Measurements from ENCODE around the gene SUPT20HL1.
A peak's percentile ranks its signal among the peaks of the same experiment; 100 is the strongest.
"Not testable (repeated sequence)": the region's sequence is repeated elsewhere in the genome, so short reads cannot be mapped to it uniquely, and the experiment has no call there.

The SUPT20HL1 gene
- 0 reads per million in 4 donors for total RNA-seq

GRCh38 chrX:24360272-24360671, at the start of gene SUPT20HL1:
Gene SUPT20HL1 (plus strand): TSS chrX:24360639. CDS start chrX:24362761, 2,122 bp downstream.
- no peak for DNase-seq

- DNase-seq, result not testable (repeated sequence)
Measured at GRCh38 chrX:24310916-24311315, 49.5 kb upstream of the SUPT20HL1 start.

- not testable (repeated sequence) for DNase-seq
Measured at GRCh38 chrX:24311507-24312248, 48.8 kb upstream of the SUPT20HL1 start.

DNA sequence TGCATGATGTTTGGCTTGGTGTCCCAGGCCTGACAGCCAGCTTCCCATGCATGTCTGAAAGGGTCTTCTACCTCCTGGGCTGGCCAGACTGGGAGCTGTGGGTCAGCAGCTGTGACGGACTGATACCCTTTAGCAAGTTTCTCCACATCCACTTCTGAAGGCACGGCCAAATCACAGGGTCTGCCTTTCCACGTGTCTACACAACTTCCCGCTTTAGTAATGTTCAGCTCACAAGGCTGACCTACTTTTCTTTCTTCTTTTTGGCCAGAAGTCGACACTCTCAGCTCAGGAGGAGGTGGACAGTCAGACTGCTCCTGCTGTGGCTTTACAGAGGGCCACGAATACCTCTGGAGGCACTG, 48.2 kb upstream of the SUPT20HL1 start:
- not testable (repeated sequence) for DNase-seq

GRCh38 chrX:24314019-24314635, 46.3 kb upstream of the SUPT20HL1 start, which contains the start of gene SUPT20HL2:
Gene SUPT20HL2 (minus strand): TSS chrX:24314069. CDS start chrX:24313315, 754 bp downstream.
- no peak for DNase-seq

- DNase-seq, result no peak
Measured at GRCh38 chrX:24316111-24316510, 44.3 kb upstream of the SUPT20HL1 start.

DNA sequence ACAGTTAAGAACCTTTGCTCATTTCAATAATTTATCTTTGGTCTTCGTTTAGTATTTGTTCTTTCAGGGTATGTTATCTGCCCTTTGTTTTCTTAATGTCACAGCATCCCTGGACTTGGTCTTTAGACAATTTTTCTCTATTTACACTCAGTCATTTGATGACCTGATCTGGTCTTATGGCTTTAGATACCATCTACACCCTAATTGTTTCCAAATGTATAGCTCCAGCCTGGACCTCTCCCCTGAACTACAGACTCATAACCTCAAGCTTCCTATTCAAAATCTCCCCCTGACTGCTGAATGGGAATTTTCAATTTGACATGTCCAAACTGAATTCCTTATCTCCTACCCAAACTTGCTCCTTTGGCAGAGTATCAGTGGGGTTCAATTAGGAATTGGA, 42.9 kb upstream of the SUPT20HL1 start:
- no peak for DNase-seq

- no peak for DNase-seq
Measured at GRCh38 chrX:24321741-24322395, 38.6 kb upstream of the SUPT20HL1 start.

DNA sequence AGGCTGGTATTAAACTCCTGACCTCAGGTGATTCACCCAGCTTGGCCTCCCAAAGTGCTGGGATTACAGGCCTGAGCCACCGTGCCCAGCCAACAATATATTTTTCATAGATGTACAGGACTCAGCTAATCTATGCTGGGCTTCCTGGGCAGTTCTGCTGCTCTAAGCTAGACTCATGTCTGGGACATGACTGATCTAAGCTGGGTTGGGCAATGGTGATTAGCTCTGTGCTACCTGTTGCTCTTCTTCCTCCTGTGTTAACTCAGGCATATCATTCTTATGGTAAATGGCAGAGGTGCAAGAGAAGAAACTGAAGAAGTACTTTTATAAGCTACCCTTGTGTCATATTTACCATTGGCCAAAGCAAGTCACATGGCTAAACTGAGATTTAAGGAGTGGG, 35.2 kb upstream of the SUPT20HL1 start:
- no peak for DNase-seq

DNA sequence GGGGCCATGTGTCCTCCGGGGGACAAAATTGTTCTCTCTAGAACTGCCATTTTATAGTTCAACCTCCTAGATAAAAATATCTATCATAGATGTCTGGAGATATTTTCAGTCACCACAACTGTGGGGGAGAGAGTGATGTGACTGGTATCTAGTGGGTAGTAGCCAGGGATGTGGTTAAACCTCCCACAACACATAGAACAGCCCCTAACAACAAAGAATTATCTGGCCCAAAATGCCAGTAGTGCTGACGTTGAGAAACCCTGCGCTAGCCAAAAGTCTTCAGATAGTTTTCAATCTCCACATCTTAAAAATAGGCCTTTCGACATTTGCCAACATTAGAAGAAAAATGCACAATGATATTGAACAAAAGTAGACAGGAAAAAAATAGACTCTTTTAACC, 27.6 kb upstream of the SUPT20HL1 start:
- no peak for DNase-seq

GRCh38 chrX:24333371-24333770, 27.1 kb upstream of the SUPT20HL1 start:
- no peak for DNase-seq

DNA sequence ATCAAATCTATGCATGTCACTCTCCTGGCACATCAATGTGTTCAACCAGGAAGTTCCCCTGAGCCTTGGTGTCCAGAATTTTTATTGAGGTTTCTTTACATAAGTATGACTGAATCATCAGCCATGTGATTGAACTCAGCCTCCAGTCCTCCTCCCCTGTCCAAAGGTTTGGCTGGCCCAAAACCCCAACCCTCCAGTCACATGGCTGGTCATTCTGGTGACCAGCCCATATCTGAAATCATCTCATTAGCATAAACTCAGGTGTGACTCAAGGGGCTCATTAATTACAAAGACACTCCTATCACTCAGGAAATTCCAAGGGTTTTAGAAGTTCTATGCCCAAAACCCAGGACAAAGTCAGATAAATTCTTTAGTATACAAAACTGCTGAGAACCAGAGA, 26.0 kb upstream of the SUPT20HL1 start:
- no peak for DNase-seq

GRCh38 chrX:24335871-24336270, 24.6 kb upstream of the SUPT20HL1 start:
- DNase-seq, result no peak

DNA sequence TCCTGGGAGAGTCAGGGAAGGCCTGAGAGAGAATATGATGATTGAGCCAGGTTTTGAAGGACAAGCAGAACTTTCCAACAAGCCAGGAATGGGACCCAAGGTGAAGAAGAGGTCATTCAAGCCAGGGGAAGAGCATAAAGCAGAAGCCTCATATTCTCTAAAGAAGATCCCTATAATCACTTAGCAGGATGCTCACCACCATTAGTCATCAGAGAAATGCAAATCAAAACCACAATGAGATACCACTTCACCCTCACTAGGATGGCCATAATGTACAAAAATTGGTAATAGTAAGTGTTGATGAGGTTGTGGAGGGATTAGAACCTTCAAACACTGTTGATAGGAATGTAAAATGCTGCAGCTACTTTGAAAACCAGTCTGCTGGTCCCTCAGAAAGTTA, 20.5 kb upstream of the SUPT20HL1 start:
- no peak for DNase-seq

DNA sequence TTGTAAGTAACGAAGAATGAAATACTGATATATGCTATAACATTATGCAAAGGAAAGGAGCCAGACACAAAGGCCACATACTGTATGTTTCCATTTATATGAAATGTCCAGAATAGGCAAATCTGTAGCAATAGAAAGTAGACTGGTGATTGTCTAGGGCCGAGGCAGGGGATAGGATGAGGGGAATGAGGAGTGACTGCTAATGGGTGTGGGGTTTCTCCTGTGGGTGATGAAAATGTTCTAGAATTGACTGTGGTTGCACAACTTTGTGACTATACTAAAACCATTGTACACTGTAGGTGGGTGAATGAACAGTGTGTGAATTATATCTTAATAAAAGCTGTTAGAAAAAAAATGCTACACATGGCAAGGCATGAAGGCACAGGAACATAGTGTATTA, 19.9 kb upstream of the SUPT20HL1 start:
- DNase-seq, result no peak

DNA sequence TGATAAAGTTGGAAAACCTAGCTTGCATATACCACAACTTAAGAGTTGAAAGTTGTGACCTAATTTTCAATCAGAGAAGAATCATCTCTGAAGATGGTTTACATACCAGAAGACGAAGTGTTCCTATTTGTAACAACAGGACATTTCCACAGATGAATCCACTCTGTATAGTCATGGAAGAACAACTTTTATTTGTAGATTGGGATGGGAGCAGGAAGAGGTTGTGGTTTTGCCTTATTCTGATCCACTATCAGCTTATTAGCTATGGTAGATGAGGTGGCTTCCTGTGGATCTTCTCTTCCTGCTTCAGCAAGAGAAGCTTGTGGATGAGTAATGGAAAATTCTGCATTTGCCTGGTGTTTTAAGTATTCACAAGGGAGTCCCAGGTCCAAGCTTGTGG, 18.6 kb upstream of the SUPT20HL1 start:
- no peak for DNase-seq

GRCh38 chrX:24343719-24344118, 16.7 kb upstream of the SUPT20HL1 start:
- DNase-seq, result peak in 1 of 5 donors; percentile 39

DNA sequence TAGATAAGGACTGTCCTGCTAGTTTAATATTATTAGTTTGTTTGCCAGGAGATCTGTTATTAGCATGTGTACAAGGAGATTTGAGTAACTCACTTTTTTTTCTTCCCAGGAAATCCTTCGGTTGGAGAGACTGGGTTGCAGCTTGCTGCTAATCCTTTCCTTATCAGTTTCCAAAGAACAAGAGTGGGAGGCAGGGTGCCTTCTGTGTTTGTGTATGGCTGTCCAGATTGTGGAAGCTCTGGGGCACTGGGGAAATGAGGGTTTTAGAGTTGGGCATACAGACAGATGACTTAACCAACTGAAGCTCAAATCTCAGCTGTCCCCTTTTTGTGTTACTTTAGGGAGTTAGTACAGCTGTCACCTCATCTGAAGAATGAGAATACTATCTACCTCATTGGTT, 12.6 kb upstream of the SUPT20HL1 start:
- DNase-seq, result no peak

DNA sequence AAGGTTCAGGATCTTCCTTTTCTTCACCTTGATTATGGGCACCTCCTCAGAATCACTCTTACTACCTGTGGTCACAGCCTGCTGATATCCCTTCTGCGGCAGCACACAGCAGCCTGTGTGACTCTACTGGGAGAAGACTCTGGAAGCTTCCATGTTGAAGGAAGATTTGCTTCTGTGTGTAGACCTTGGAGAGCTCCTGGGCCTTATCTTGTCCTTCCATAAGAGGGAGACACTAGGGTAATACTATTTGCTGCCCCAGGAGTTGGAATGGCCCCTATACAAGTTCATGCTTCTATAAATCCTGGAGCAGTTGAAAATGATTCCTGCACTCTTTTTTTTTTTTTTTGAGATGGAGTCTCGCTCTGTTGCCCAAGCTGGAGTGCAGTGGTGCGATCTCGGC, 10.2 kb upstream of the SUPT20HL1 start:
- DNase-seq, result no peak

- DNase-seq, result no peak
Measured at GRCh38 chrX:24355095-24355494, 5.3 kb upstream of the SUPT20HL1 start.

- DNase-seq, result no peak
Measured at GRCh38 chrX:24357106-24357505, 3.3 kb upstream of the SUPT20HL1 start.

GRCh38 chrX:24362089-24362745, 1.8 kb downstream of the SUPT20HL1 start:
- DNase-seq, result not testable (repeated sequence)

- DNase-seq, result not testable (repeated sequence)
Measured at GRCh38 chrX:24363432-24364181, 3.2 kb downstream of the SUPT20HL1 start.
